GM23338 (cell line): ENCODE data around the gene CHI3L1.

ENCODE experiments used
- CTCF ChIP-seq, 2 experiments: fragments of 200-600 bp in 1 of 2; sonication (generic) in 1 of 2; conservative IDR thresholded peaks; 2 replicates each; pipeline versions ENCODE4 v1.5.1 to v1.6.1; 2016 to 2017; ENCODE audit warnings: antibody characterized with exemption in 2 of 2, low read depth in 2 of 2, mild to moderate bottlenecking in 2 of 2, moderate library complexity in 1 of 2
- ETS1 ChIP-seq: IDR thresholded peaks from 2 replicates; pipeline ENCODE4 v1.6.1; 2016; ENCODE audit warnings: antibody characterized with exemption
- EZH2phosphoT487 ChIP-seq: fragments of 200-600 bp; sonication (generic); IDR thresholded peaks from one replicate; pipeline ENCODE4 v1.8.1; 2018; ENCODE audit warnings: antibody characterized with exemption; ENCODE audit not compliant: unreplicated experiment
- TF ChIP-seq, protein P1 (sequence below): IDR thresholded peaks from one replicate; pipeline ENCODE4 v1.6.1; 2018; ENCODE audit warnings: antibody characterized with exemption; ENCODE audit not compliant: unreplicated experiment

DNA sequence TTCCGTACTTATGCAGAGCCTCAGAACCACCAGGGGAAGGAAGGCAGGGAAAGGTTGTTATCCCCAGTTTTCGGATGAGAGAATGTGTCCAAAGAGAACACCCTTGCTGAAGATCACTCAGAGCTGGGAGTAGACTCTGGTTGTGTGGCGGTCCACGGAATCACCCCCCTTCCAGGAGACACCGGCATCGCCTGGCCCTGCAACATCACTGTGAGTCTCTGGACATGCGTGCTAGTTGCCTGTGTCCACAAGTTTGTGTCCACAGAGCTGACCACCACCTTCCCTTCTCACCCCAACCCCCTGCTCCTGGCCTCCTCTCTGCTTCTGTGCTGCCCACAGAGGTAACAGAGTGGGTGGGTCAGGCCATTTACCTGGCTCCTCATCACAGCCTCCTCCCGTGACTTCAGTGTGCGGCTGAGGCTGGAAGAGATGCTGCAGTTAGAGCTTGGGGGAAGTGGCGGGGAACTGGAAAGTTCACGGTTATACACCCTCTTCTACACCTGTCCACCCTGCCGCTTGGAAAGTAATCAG, 18.2 kb downstream of the CHI3L1 start:
- TF ChIP-seq EZH2phosphoT487 = no peak
- TF ChIP-seq CTCF (conservative IDR thresholded peaks at IDR 0.05; ENCODE audit: low read depth in 2 of 2) = no peak
- TF ChIP-seq, protein P1, sequence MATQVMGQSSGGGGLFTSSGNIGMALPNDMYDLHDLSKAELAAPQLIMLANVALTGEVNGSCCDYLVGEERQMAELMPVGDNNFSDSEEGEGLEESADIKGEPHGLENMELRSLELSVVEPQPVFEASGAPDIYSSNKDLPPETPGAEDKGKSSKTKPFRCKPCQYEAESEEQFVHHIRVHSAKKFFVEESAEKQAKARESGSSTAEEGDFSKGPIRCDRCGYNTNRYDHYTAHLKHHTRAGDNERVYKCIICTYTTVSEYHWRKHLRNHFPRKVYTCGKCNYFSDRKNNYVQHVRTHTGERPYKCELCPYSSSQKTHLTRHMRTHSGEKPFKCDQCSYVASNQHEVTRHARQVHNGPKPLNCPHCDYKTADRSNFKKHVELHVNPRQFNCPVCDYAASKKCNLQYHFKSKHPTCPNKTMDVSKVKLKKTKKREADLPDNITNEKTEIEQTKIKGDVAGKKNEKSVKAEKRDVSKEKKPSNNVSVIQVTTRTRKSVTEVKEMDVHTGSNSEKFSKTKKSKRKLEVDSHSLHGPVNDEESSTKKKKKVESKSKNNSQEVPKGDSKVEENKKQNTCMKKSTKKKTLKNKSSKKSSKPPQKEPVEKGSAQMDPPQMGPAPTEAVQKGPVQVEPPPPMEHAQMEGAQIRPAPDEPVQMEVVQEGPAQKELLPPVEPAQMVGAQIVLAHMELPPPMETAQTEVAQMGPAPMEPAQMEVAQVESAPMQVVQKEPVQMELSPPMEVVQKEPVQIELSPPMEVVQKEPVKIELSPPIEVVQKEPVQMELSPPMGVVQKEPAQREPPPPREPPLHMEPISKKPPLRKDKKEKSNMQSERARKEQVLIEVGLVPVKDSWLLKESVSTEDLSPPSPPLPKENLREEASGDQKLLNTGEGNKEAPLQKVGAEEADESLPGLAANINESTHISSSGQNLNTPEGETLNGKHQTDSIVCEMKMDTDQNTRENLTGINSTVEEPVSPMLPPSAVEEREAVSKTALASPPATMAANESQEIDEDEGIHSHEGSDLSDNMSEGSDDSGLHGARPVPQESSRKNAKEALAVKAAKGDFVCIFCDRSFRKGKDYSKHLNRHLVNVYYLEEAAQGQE = no peak
- TF ChIP-seq ETS1 = no peak
